Measurements from ENCODE around the gene RBBP7.

Gene RBBP7

GRCh38 chrX:16797358-16797757, 72.8 kb downstream of the RBBP7 start:
- DNase-seq (ENCODE audit: low read depth in 1 of 2, low spot score in 1 of 2) = no peak
- in situ Hi-C loops (cut with HindIII; ENCODE audit: low pct_unique_long_range_greater_than_20kb, low sequenced_read_pairs) = no loop called here
- TF ChIP-seq JUND (IDR thresholded peaks at IDR 0.05; ENCODE audit: low read depth) = no peak

- in situ Hi-C loops (cut with HindIII; ENCODE audit: low pct_unique_long_range_greater_than_20kb, low sequenced_read_pairs) = no loop called here
- no peak for TF ChIP-seq JUND (IDR thresholded peaks at IDR 0.05; ENCODE audit: low read depth)
- no peak for DNase-seq (ENCODE audit: low read depth in 1 of 2, low spot score in 1 of 2)
These were observed 73.9 kb downstream of the RBBP7 start for GRCh38 chrX:16796298-16796697.

Measured in T47D (cell line).